Sigmoid colon (tissue), 3 donors: ENCODE measurements around the gene MECR.

Experiments
- POLR2A ChIP-seq, 2 donors: fragments of 450-650 bp; IDR thresholded peaks; one replicate each; pipeline ENCODE4 v1.6.1; 2016; ENCODE audit warnings: antibody characterized with exemption in 2 of 2, mild to moderate bottlenecking in 2 of 2, moderate library complexity in 2 of 2
- TF ChIP-seq, protein P1 (sequence below), 4 experiments: fragments of 450-650 bp in 3 of 4; fragments of 200-600 bp in 1 of 4; IDR thresholded peaks; one replicate each; pipeline ENCODE4 v1.5.1; 2016 to 2019; ENCODE audit warnings: antibody characterized with exemption in 4 of 4, mild to moderate bottlenecking in 3 of 4, moderate library complexity in 2 of 4

DNA sequence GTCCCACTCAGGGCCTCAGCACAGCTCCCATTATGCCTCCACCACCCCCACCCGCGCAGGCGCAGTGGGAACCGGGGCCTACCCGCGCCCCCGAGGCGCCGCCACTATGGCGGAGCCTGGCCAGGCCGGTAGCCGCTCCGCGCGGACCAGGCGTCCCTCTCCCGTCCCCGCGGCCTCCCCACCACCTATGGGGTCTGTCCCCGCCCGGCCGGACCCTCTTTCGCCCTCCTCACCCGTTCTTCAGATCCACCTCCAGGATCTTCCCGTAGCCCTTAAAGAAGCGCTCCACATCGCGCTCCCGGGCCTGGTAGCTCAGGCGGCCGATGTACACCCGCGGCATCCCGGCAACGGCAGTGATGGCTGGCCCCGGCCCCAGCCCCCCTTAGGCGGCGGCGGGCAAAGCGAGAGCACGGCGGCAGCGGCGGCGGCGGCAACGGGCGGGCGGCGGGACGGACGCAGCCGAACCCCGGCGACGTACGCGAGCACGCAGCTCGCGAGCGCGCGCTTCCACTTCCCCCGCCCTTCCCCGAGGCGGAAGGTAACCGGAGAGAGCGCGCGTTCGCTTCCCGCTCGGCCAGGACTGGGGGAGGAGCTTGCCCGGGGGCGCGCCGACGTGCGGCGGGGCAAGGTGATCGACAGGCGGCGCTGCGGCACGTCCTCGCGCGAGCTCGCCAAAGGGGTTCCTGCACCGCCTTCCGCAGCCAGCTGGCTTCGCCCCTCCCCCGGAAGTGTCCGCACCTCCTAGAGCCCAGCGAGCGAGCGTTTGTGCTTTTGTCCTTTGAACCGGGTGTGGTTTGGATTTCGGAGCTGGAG is 49.1 kb downstream of the MECR start, which contains the start of gene SRSF4:
- TF ChIP-seq, protein P1, sequence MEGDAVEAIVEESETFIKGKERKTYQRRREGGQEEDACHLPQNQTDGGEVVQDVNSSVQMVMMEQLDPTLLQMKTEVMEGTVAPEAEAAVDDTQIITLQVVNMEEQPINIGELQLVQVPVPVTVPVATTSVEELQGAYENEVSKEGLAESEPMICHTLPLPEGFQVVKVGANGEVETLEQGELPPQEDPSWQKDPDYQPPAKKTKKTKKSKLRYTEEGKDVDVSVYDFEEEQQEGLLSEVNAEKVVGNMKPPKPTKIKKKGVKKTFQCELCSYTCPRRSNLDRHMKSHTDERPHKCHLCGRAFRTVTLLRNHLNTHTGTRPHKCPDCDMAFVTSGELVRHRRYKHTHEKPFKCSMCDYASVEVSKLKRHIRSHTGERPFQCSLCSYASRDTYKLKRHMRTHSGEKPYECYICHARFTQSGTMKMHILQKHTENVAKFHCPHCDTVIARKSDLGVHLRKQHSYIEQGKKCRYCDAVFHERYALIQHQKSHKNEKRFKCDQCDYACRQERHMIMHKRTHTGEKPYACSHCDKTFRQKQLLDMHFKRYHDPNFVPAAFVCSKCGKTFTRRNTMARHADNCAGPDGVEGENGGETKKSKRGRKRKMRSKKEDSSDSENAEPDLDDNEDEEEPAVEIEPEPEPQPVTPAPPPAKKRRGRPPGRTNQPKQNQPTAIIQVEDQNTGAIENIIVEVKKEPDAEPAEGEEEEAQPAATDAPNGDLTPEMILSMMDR (IDR thresholded peaks at IDR 0.05) = peak in 3 of 4 experiments; percentile 50 to 66 (median 64)
- peak; percentile 18 to 35 for TF ChIP-seq POLR2A (IDR thresholded peaks at IDR 0.05)
